ENCODE results near the gene CHCHD2. TPM values are rescaled to one million over a fixed set of nuclear protein-coding genes. Genes with fewer than 3 reads are reported as not detected.
"Not testable (repeated sequence)": the region's sequence is repeated elsewhere in the genome, so short reads cannot be mapped to it uniquely, and the experiment has no call there.

Gene CHCHD2
- 395 and 453 TPM in 2 replicates for total RNA-seq

DNA sequence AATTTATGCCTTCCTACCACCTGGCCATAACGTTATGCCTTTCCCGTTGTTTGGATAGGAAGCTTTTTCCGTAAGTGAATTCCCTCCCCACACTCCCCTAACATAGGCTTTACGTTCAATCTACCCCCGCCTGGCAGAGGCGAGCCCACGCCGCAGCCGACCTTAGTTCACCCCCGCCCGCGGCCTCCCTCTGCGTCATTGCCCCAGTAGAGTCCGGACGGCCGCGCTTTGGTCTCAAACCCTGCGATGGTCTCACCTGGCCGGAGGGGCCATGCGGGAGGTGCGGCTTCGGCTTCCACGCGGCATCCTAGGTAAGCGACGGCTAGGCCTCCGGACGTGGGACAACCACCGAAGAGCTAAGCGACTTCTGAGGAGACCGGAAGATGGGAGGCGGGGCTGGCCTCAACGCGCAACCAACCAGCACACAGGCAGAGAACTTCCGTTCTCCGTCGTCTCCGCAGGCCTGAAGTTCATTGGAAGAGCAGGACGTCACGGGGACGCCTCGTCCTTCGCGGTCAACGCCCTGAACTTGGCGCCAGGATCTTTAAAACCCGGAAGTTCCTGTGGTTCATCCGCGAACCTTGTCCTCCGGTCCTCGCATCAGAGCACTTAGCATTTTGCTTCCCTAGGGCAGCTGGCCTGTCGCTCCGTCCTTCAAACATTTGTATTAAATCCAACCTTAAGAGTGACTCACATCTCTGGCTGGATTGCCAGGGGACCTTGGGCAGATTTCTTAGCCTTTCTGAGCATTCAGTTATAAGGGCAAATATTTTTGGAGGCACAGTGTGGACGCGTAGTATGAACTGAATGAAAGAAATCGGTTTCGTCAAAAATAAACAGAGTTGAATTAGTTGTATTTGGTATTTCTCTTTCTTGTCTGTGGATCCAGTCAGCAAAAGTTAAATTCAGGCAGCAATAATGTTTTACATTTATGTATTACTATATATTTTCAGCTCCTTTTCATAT, at the start of gene CHCHD2:
Gene CHCHD2 (minus strand): TSS at position 369 of the 966 bp plus-strand sequence. CDS start 63 bp downstream, at position 306.
- DNase-seq (ENCODE audit: extremely low read depth, low read depth, low spot score) = peak; percentile 92

- not testable (repeated sequence) for DNase-seq (ENCODE audit: extremely low read depth, low read depth, low spot score)
Measured at GRCh38 chr7:56131062-56131461, 24.8 kb upstream of the CHCHD2 start.

- no peak for DNase-seq (ENCODE audit: extremely low read depth, low read depth, low spot score)
Measured at GRCh38 chr7:56127241-56127975, 21.1 kb upstream of the CHCHD2 start.

DNA sequence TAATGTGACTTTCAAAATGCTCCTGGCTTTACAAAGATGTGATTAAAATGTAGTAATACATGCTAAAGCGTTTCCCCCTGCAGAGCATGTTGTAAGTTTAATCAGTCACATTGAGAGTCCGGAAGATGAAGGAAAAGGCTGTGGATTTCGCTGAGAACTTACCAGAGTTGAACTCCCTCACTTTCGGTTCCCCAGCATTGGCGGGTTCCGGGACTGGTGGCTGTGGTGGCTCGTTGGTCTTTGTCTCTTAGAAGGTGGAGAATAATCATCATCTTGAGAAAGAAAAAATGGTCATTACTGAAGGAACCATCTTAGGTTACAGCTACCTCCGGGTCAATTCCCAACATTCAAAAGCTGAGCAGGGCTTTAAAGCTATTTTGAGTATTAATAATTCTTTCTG, 19.6 kb upstream of the CHCHD2 start:
- no peak for DNase-seq (ENCODE audit: extremely low read depth, low read depth, low spot score)

DNA sequence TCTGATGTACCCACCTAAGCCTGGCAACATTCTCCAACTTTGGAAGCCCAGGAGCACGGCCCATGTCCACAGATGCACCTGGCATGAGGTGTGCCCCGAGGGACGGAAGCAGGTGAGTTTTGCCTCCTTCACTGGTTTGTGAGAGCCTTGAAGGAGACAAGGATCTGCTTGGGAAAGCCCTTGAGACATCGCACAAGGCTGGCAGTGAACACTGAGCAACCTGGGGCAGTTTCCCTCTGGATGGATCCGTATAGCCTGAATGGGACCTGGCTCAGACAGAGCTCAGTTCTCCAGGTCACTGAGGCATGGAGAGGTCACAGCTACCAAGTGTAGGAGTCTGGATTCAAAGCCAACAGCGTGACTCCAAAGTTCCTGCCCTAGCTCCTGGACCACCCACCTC, 18.7 kb upstream of the CHCHD2 start:
- DNase-seq (ENCODE audit: extremely low read depth, low read depth, low spot score) = no peak

DNA sequence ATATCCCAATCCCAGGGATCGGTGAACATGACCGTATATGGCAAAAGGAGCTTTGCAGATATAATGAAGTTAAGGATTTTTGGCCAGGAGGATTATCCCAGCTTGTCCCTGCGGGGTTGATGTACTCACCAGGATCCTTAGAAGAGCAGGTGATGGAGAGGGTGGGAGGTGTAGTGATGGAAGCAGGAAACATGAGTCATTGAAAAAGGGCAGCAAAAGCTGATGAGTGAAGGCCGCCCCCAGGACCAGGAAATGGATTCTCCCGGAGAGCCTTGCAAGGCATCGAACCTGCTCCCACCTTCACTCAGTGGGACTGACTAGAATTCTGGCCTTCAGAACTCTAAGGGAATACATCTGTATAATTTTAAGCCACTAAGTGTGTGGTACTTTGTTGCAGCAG, 15.2 kb upstream of the CHCHD2 start:
- no peak for DNase-seq (ENCODE audit: extremely low read depth, low read depth, low spot score)

- no peak for DNase-seq (ENCODE audit: extremely low read depth, low read depth, low spot score)
Measured at GRCh38 chr7:56115852-56116538, 9.7 kb upstream of the CHCHD2 start, which contains the start of gene NUPR2. TSS of gene NUPR2 (minus strand) at chr7:56116417. CDS start at chr7:56116314, 103 bp downstream.

GRCh38 chr7:56112244-56112643, 6.0 kb upstream of the CHCHD2 start:
- not testable (repeated sequence) for DNase-seq (ENCODE audit: extremely low read depth, low read depth, low spot score)

DNA sequence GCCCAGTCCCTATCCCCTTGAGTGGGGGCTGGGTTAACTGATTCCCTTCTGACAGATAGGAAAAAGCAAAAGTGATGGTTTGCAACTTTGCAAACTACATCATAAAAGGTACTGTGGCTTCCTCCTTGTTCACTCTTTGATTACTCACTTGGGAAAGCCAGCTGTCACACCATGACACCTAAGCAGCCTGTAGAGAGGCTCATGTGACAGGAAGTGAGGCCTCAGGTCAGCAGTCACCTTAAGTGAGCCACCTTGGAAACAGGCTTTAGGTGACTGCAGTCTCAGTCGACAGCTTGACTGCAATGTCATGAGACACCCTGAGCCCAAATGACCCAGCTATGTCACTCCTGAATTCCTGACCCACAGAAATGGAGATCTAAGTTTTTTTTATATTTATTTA, 4.3 kb upstream of the CHCHD2 start:
- no peak for DNase-seq (ENCODE audit: extremely low read depth, low read depth, low spot score)

GRCh38 chr7:56107954-56108258, 1.6 kb upstream of the CHCHD2 start:
- no peak for DNase-seq (ENCODE audit: extremely low read depth, low read depth, low spot score)

- peak; percentile 45 for DNase-seq (ENCODE audit: extremely low read depth, low read depth, low spot score)
Measured at GRCh38 chr7:56105508-56105907, 768 bp downstream of the CHCHD2 start.

DNA sequence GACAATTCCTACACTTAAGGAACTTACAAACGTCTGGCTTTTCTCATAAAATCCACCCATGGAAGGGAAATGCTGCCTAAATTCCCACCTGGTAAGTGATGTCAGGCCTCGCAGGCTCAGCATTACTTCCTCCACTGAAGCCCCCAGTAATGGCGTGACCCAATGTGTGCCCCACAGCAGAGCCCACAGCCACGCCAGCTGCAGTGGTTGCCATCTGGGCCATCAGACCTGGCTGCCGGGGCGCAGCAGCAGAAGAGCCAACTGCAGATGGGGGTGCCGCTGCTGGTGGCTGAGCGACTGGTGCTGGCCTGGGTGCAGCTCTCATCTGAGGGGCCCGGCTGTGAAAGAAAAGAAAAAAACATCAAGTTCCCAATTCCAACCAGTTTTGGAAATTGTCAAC, 2.1 kb downstream of the CHCHD2 start:
- not testable (repeated sequence) for DNase-seq (ENCODE audit: extremely low read depth, low read depth, low spot score)

- no peak for DNase-seq (ENCODE audit: extremely low read depth, low read depth, low spot score)
Measured at GRCh38 chr7:56099653-56100052, 6.6 kb downstream of the CHCHD2 start.

DNA sequence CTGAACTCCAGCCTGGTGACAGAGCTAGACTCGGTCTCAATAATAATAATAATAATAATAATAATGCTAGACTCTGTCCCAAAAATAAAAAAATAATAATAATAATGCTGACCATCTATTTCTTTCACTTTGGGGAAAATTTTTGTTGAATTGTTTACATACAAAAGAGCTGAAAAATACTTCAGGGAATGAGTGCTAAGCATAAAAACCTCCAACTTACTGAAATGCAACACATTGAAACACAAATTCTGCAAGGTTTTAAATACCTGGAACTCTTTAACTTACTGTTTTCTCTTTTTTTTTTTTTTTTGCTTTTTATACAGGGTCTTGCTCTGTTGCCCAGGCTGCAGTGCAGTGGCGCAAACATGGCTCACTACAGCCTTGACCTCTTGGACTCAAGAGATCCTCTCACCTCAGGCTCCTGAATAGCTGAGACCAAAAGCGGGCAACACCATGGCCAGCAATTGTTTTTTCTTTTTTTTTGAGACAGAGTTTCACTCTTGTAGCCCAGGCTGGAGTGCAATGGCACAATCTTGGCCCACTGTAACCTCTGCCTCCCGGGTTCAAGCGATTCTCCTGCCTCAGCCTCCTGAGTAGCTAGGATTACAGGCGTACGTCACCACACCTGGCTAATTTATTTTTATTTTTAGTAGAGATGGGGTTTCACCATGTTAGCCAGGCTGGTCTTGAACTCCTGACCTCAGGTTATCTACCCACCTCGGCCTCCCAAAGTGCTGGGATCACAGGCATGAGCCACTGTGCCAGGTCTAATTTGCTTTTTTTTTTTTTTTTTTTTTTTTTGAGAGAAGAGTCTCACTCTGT, 7.9 kb downstream of the CHCHD2 start:
- not testable (repeated sequence) for DNase-seq (ENCODE audit: extremely low read depth, low read depth, low spot score)

DNA sequence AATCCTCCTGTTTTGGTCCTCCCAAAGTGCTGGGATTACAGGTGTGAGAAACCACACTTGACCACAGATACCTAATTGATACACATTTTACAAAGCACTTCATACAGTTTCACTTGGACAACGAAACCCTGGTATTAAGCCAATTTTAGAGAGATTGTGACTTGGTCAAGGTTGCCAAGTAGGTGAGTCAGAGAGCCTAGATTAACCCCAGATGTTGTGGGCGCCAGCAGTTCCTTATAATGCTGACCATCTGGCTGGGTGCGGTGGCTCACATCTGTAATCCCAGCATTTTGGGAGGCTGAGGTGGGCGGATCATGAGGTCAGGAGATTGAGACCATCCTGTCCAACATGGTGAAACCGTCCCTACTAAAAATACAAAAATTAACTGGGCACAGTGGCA, 8.6 kb downstream of the CHCHD2 start:
- no peak for DNase-seq (ENCODE audit: extremely low read depth, low read depth, low spot score)

DNA sequence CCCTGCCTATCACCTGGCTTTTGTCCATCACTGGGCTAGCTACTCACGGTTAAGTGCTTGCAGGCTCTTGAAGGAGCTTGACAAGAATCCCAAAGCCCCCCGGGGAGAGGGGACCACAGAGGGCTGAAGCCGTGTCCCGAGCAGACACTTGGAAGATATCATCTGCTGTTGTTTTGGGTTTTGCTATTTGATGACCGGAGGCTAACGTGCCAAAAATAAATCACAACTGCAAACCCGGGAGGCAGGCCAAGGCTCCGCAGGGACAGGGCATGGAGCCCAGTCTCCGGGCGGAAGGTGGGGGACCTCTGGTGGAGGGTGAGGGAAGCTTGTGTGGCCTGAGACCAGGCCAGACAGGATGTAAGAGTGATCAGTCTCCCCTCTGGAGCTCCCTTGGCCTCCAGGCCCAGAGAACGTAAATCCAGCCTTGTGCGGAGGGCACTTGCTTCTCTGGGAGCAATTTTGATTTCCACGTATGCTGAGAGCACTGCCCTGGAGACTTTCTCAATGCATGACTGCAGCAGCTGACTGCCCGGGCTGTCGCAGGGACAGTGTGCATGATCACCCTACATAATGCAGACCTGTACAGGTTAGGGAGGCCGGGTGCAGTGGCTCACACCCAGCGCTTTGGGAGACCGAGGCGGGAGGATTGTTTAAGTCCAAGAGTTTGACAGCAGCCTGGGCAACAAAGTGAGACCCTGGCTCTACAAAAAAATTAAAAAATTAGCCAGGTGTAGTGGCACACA, 13.3 kb downstream of the CHCHD2 start, which contains the start of gene PHKG1:
Gene PHKG1 (minus strand): TSS at position 164 of the 743 bp plus-strand sequence. CDS start 4,011 bp downstream, outside the sequence.
- no peak for DNase-seq (ENCODE audit: extremely low read depth, low read depth, low spot score)

- not testable (repeated sequence) for DNase-seq (ENCODE audit: extremely low read depth, low read depth, low spot score)
Measured at GRCh38 chr7:56092388-56092787, 13.9 kb downstream of the CHCHD2 start.

GRCh38 chr7:56091591-56091990, 14.7 kb downstream of the CHCHD2 start:
- DNase-seq (ENCODE audit: extremely low read depth, low read depth, low spot score) = no peak

DNA sequence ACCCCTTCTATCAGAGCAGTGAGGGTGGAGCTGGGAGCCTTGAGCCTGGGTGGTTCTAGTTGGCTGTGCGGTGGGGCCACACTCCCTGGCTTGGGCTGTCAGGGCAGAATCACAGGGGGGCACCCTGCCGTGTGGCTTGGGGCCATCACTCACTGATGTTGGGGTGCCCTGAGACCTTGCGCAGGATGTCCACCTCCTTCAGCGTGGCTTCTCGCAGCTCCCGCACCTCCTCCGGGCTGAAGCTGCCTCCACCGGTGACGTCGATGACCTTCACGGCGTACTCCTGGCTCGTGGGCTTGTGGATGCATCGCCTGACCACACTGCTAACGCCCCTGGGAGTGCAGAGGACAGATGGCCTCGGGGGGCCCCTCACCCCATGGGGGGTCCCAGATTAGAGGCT, 18.8 kb downstream of the CHCHD2 start:
- DNase-seq (ENCODE audit: extremely low read depth, low read depth, low spot score) = no peak
